Natural killer cell (primary cell): ENCODE measurements around the gene CGRRF1. TPM values are rescaled to one million over a fixed set of nuclear protein-coding genes. Genes with fewer than 3 reads are reported as not detected.
A peak's percentile ranks its signal among the peaks of the same experiment; 100 is the strongest.

Source experiments
- ATAC-seq, 3 donors: fragments of 150-1000 bp in 2 of 3; fragments of 200-7000 bp in 1 of 3; cut with Tn5 transposase; 1 replicate in 1 of 3; 2 replicates in 2 of 3; pipeline ENCODE4 v1.10.0; 2021; ENCODE audit warnings: mild to moderate bottlenecking in 2 of 3, moderate library complexity in 2 of 3
- DNase-seq, 2 donors: peaks; one replicate each; pipeline versions ENCODE4 v3.0.0 to v3.0.0-alpha.2; 2013 to 2021; ENCODE audit warnings: mixed read lengths in 1 of 2
- H3K27ac ChIP-seq: one replicate; pipeline ENCODE4 v1.5.1; 2013; ENCODE audit warnings: mild to moderate bottlenecking, low read length
- H3K27me3 ChIP-seq: one replicate; pipeline ENCODE4 v1.6.1; 2013; ENCODE audit warnings: low read length; ENCODE audit not compliant: control insufficient read depth, insufficient read depth
- H3K36me3 ChIP-seq: one replicate; pipeline ENCODE4 v1.6.1; 2013; ENCODE audit warnings: low read length; ENCODE audit not compliant: control insufficient read depth, insufficient read depth
- H3K4me1 ChIP-seq: one replicate; pipeline ENCODE4 v1.6.1; 2013; ENCODE audit warnings: low read length; ENCODE audit not compliant: control insufficient read depth, insufficient read depth
- H3K4me3 ChIP-seq: one replicate; pipeline ENCODE4 v1.5.1; 2013; ENCODE audit warnings: low read length
- H3K9me3 ChIP-seq: one replicate; pipeline ENCODE4 v1.6.1; 2013; ENCODE audit warnings: low read length; ENCODE audit not compliant: control insufficient read depth, insufficient read depth
- H3K27ac Mint-ChIP-seq, 2 donors: one replicate each; pipeline ENCODE4 v1.8.0; 2022; ENCODE audit warnings: mild to moderate bottlenecking in 2 of 2, mixed read lengths in 2 of 2, moderate library complexity in 1 of 2
- H3K27me3 Mint-ChIP-seq, 2 donors: one replicate each; pipeline ENCODE4 v1.8.0; 2022; ENCODE audit warnings: low read depth in 2 of 2, mixed read lengths in 2 of 2
- H3K36me3 Mint-ChIP-seq: one replicate; pipeline ENCODE4 v1.8.0; 2022; ENCODE audit warnings: mixed read lengths
- H3K4me1 Mint-ChIP-seq, 2 donors: one replicate each; pipeline ENCODE4 v1.8.0; 2022; ENCODE audit warnings: mixed read lengths in 2 of 2
- H3K4me3 Mint-ChIP-seq: one replicate; pipeline ENCODE4 v1.8.0; 2022; ENCODE audit warnings: mild to moderate bottlenecking, moderate library complexity, mixed read lengths
- H3K9me3 Mint-ChIP-seq, 2 donors: one replicate each; pipeline ENCODE4 v1.8.0; 2022; ENCODE audit warnings: mixed read lengths in 2 of 2
- WGBS: methylation state at CpG from one replicate; pipeline ENCODE4 v1.1.7; 2013; ENCODE audit warnings: missing lambda C conversion rate; ENCODE audit not compliant: insufficient coverage; 5-methylcytosine and 5-hydroxymethylcytosine counted together
- intact Hi-C: fragments of 100-400 bp; cut with micrococcal nuclease; formaldehyde crosslinking; loops from one replicate; pipeline ENCODE4 v1.14.2; 2022
- total RNA-seq, 4 donors: library from RNA; stranded (reverse); fragments of 120-200 nt in 1 of 4; gene quantifications; one replicate each; pipeline versions ENCODE4 v1.2.3 to v1.2.4, GENCODE V29; 2013 to 2022
- TF ChIP-seq, protein P1 (sequence below): fragments of 200-600 bp; IDR thresholded peaks from one replicate; pipeline ENCODE4 v1.8.0; 2022; ENCODE audit warnings: antibody characterized with exemption

The CGRRF1 gene, protein sequence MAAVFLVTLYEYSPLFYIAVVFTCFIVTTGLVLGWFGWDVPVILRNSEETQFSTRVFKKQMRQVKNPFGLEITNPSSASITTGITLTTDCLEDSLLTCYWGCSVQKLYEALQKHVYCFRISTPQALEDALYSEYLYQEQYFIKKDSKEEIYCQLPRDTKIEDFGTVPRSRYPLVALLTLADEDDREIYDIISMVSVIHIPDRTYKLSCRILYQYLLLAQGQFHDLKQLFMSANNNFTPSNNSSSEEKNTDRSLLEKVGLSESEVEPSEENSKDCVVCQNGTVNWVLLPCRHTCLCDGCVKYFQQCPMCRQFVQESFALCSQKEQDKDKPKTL
- 10 to 100 TPM; 25.4 to 30.1 (median 26.7) TPM for total RNA-seq
- 22.6 TPM for total RNA-seq (2013)

DNA sequence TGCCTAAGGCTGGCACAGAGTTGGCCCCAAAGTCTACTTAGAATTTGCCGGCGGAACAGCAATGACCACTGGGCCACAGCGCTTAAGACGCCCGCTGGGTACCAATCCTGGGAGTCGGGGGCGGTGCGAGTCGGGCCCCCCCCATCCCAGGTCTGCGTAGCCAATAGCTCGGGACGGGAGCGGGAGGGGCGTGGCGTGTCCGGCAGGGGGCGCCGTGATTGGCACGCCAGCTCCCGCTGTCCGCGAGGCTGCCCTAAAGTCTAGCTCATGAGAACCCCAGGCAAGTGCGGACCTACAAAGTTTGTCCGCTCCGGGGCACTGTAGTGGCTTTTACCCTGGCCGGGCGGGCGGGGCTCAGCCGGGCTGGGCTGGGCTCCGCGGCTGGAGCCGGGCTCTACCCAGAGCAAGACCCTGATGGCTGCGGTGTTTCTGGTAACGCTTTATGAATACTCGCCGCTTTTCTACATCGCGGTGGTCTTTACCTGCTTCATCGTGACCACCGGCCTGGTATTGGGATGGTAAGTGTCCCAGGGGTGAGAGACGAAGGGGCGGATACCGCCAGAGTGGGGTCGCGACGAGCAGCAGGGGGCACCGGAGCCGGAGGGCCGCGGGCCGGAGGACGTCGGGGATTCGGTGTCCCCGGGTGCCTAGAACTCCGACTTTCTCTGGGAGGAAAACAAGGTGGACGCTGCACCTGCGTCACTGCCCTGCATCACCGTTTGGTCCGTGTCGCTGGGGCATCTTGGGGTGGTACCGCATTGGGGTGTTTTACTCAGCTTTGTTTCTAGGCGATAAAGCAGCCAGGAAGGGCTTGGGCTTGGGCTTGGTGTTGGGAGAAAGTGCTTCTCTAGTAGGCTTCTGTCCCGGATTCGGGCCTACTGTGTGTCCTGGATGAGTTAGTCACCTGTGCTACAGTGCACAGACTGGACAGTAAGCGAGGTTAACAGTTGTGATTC lies at the start of gene CGRRF1:
Gene CGRRF1 (plus strand): TSS at position 361 of the 956 bp plus-strand sequence. CDS start 54 bp downstream, at position 415.
- DNase-seq, result peak; percentile 96
- intact Hi-C loops, result loop anchor here (1.0 to 5.0 kb wide), 4 partner anchors 22 to 392 kb away; partner anchors contain the start of genes CNIH1, GCH1 and GMFB
- TF ChIP-seq, protein P1, sequence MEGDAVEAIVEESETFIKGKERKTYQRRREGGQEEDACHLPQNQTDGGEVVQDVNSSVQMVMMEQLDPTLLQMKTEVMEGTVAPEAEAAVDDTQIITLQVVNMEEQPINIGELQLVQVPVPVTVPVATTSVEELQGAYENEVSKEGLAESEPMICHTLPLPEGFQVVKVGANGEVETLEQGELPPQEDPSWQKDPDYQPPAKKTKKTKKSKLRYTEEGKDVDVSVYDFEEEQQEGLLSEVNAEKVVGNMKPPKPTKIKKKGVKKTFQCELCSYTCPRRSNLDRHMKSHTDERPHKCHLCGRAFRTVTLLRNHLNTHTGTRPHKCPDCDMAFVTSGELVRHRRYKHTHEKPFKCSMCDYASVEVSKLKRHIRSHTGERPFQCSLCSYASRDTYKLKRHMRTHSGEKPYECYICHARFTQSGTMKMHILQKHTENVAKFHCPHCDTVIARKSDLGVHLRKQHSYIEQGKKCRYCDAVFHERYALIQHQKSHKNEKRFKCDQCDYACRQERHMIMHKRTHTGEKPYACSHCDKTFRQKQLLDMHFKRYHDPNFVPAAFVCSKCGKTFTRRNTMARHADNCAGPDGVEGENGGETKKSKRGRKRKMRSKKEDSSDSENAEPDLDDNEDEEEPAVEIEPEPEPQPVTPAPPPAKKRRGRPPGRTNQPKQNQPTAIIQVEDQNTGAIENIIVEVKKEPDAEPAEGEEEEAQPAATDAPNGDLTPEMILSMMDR, result peak; percentile 50
- Histone ChIP-seq H3K36me3 (no peaks in the 10 kb centered on the region), H3K27me3 (no peaks in the 10 kb centered on the region), H3K27ac (peak within 1 kb of the TSS; percentile 80), H3K4me1 (peaks cover 11% of the 10 kb centered on the region), H3K9me3 (no peaks in the 10 kb centered on the region), H3K4me3 (peak within 1 kb of the TSS; percentile 91)
- H3K27ac Mint-ChIP-seq, result peak within 1 kb of the TSS; percentile 84 to 97
- peak within 1 kb of the TSS; percentile 95 for H3K4me3 Mint-ChIP-seq
- WGBS, result under 1% methylated on average over 66 of the region's 66 CpGs
- peak; percentile 95 to 98 (median 96) for ATAC-seq
- H3K36me3 Mint-ChIP-seq, result no peaks in the 10 kb centered on the region
- no peaks in the 10 kb centered on the region for H3K9me3 Mint-ChIP-seq
- peaks cover 44 to 55% of the 10 kb centered on the region in 2 donors for H3K4me1 Mint-ChIP-seq
- H3K27me3 Mint-ChIP-seq, result peaks cover 0 to 5% of the 10 kb centered on the region in 2 donors

DNA sequence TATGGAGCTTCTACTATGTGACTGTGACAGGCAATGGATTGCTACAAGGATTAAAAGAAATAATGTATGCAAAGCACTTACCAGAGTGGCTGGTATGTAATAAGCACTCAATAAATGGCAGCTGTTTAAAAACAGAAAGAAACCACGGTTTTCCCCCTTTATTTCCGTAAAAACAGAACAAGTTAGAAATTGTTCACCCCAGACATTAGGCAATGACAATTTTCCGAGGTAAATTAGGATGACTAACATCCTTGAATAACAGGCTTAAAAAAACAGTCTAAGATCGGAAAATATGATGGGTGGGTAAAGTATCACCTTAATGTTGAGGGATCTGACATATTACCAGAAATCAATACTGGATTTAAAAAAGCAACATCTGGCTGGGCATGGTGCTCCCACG lies 47.7 kb upstream of the CGRRF1 start:
- Histone ChIP-seq H3K4me3 (no peak overlapping the region), H3K4me1 (no peaks in the 10 kb centered on the region), H3K27ac (no peak overlapping the region), H3K27me3 (no peaks in the 10 kb centered on the region), H3K9me3 (peaks cover 8% of the 10 kb centered on the region), H3K36me3 (no peaks in the 10 kb centered on the region)
- Mint-ChIP-seq H3K36me3 (peaks cover 6% of the 10 kb centered on the region), H3K4me3 (no peak overlapping the region), H3K9me3 (no peaks in the 10 kb centered on the region), H3K27me3 (peaks cover 0 to 7% of the 10 kb centered on the region in 2 donors), H3K27ac (no peak overlapping the region), H3K4me1 (no peaks in the 10 kb centered on the region)
- ATAC-seq (no peak), DNase-seq (no peak)
- 84% methylated on average over 5 of the region's 5 CpGs for WGBS
- TF ChIP-seq, protein P1, result no peak
- intact Hi-C loops, result no loop called here

DNA sequence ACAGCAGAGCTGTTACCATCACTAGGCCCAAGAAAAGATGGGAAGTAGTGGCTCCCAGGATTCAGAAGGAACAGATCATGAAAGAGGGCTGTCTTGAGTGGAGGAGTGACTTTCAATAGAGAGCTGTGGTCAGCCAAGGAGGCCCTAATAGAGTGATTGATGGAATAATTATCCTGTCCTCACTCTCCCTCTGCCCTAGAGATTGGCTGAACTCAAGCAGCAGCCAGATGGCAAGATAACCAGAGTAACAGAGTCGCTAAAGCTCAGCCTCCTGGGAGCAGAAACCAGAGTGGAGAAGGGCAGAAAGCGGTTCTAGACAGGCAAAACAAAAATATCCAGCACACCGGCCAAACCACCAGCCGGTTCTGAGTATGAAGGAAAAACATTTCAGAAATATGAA lies 44.1 kb upstream of the CGRRF1 start:
- Mint-ChIP-seq H3K4me3 (no peak overlapping the region), H3K9me3 (peaks cover 5 to 6% of the 10 kb centered on the region in 2 donors), H3K27me3 (peaks cover 0 to 3% of the 10 kb centered on the region in 2 donors), H3K27ac (no peak overlapping the region), H3K4me1 (no peaks in the 10 kb centered on the region), H3K36me3 (peaks cover 16% of the 10 kb centered on the region)
- Histone ChIP-seq H3K4me1 (no peaks in the 10 kb centered on the region), H3K27me3 (no peaks in the 10 kb centered on the region), H3K27ac (no peak overlapping the region), H3K9me3 (peaks cover 4% of the 10 kb centered on the region), H3K36me3 (no peaks in the 10 kb centered on the region), H3K4me3 (no peak overlapping the region)
- intact Hi-C loops, result no loop called here
- DNase-seq (no peak), ATAC-seq (no peak)
- 89% methylated on average over 2 of the region's 4 CpGs for WGBS
- TF ChIP-seq, protein P1, result no peak
